ENCODE data around the gene SELENOI. TPM values are rescaled to one million over a fixed set of nuclear protein-coding genes. Genes with fewer than 3 reads are reported as not detected.

Gene SELENOI
- total and polyA plus RNA-seq, 10 of the 15 experiments (the other 5 are each of a cell fraction or from before 2014, with no cell fraction given) = 5.2 to 31.4 (median 17.4) TPM

DNA sequence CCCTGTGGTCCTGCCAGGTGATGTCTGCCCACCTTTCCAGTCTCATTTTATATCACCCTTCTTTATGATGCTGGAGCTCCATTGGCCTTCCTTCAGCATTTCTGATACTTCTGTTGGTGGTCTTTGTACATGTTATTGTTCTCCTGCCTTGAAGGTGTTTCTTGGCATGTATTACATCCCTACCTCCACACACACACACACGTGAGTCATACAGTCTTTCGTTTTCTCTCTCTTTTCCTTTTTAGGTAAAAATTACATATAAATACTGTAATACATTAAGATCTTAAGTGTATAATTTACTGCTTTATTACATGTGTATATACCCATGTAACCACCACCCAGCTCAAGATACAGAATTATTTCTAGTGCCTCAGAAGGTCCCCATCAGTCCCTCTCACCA, 10.8 kb downstream of the SELENOI start:
- no peak overlapping the region for H3K9ac ChIP-seq (ENCODE audit: control insufficient read depth, insufficient read depth, low read length)
- no TSS peak for BruUV-seq (replicated peaks)
- H3K4me1 ChIP-seq (ENCODE audit: control insufficient read depth, insufficient read depth, low read length) = no peaks in the 10 kb centered on the region
- H2AFZ ChIP-seq (ENCODE audit: control insufficient read depth, low read depth, low read length) = no peak overlapping the region
- WGBS (ENCODE audit: insufficient coverage, insufficient replicate concordance, low lambda C conversion rate, missing lambda C conversion rate) = 100% methylated on average over 2 of the region's 2 CpGs
- CTCF ChIA-PET = interaction anchor here (0.6 kb wide), 1 partner anchor 338 kb away, joined by 3 read pairs; no protein-coding TSS in a partner anchor
- in situ Hi-C loops (cut with MboI) = no loop called here
- intact Hi-C loops (cut with micrococcal nuclease; ENCODE audit: unreplicated experiment) = no loop called here
- no peak for ATAC-seq
- peaks cover 77% of the 10 kb centered on the region for H3K79me2 ChIP-seq (ENCODE audit: control insufficient read depth, insufficient read depth, low read length)
- H4K20me1 ChIP-seq (ENCODE audit: control insufficient read depth, insufficient read depth) = no peaks in the 10 kb centered on the region
- peaks cover 0 to 4% of the 10 kb centered on the region in 2 experiments; a peak in 1 of 4 replicates for H3K36me3 ChIP-seq (ENCODE audit: control insufficient read depth in 2 of 2, insufficient read depth in 2 of 2, low read length in 1 of 2)
- no peak overlapping the region for H3K4me2 ChIP-seq (ENCODE audit: control insufficient read depth, insufficient read depth)
- RAD21 ChIA-PET (ENCODE audit: unreplicated experiment) = no interaction called here
- no peak overlapping the region for H3K27ac ChIP-seq (ENCODE audit: control insufficient read depth, insufficient read depth)
- no peak for FAIRE-seq
- TF ChIP-seq, protein P1, sequence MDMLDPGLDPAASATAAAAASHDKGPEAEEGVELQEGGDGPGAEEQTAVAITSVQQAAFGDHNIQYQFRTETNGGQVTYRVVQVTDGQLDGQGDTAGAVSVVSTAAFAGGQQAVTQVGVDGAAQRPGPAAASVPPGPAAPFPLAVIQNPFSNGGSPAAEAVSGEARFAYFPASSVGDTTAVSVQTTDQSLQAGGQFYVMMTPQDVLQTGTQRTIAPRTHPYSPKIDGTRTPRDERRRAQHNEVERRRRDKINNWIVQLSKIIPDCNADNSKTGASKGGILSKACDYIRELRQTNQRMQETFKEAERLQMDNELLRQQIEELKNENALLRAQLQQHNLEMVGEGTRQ (IDR thresholded peaks at IDR 0.05; ENCODE audit: borderline replicate concordance, low read depth, low read length) = no peak
- TF ChIP-seq SREBF2 (IDR thresholded peaks at IDR 0.05; ENCODE audit: low read length) = no peak
- no peak for DNase-seq (ENCODE audit: low read depth, low spot score)
- no peak overlapping the region for H3K4me3 ChIP-seq
- SMC1A ChIA-PET (ENCODE audit: uncharacterized antibody, unreplicated experiment) = no interaction called here
- no peaks in the 10 kb centered on the region for H3K27me3 ChIP-seq (replicated peaks in 1 of 2; ENCODE audit: control insufficient read depth in 2 of 2, insufficient read depth in 2 of 2, low read length in 1 of 2)
- no peaks in the 10 kb centered on the region for H3K9me3 ChIP-seq (replicated peaks; ENCODE audit: control insufficient read depth, insufficient read depth, low read length)
- POLR2A ChIA-PET = interaction anchor here (1.5 kb wide), 1 partner anchor 11 kb away, joined by 4 read pairs; no protein-coding TSS in a partner anchor

DNA sequence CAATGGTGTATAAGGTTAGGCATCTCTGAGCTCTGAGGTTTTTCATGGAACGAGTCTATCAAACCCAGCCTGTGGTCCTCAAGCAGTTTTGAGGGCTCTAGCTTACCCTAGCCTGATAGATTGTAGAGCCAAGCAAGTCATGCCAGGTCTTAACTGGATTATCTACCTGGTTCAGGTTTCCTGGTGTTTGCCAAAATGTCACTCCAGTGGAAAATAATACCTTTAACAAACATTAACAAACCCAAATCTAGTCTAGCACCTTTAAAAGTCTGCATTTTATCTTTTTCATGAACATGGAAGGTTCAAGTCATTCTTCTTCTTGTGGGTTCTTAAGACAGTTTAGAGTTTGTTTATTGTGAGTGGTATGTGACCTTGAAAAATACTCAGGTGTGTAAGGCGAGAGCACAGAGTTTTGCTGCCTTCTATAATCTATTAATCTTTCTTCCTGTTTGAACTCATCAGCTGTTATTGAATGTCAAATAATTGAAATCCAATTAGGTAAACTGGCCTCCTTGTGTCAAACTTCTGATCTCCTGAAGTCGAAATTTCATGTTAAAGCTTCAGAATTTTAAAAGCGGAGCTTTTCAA, 14.0 kb downstream of the SELENOI start:
- SMC1A ChIA-PET (ENCODE audit: uncharacterized antibody, unreplicated experiment) = interaction anchor here (0.6 kb wide), 2 partner anchors 10 to 509 kb away, joined by 3 read pairs; no protein-coding TSS in a partner anchor
- intact Hi-C loops (cut with micrococcal nuclease; ENCODE audit: unreplicated experiment) (no loop called here), in situ Hi-C loops (cut with MboI) (no loop called here)
- Histone ChIP-seq H3K9me3 (replicated peaks; ENCODE audit: control insufficient read depth, insufficient read depth, low read length) (no peaks in the 10 kb centered on the region), H3K27ac (ENCODE audit: control insufficient read depth, insufficient read depth) (no peak overlapping the region), H3K4me3 (no peak overlapping the region), H3K4me2 (ENCODE audit: control insufficient read depth, insufficient read depth) (no peak overlapping the region), H4K20me1 (ENCODE audit: control insufficient read depth, insufficient read depth) (no peaks in the 10 kb centered on the region), H2AFZ (ENCODE audit: control insufficient read depth, low read depth, low read length) (no peak overlapping the region), H3K27me3 (replicated peaks in 1 of 2; ENCODE audit: control insufficient read depth in 2 of 2, insufficient read depth in 2 of 2, low read length in 1 of 2) (no peaks in the 10 kb centered on the region), H3K4me1 (ENCODE audit: control insufficient read depth, insufficient read depth, low read length) (no peaks in the 10 kb centered on the region), H3K9ac (ENCODE audit: control insufficient read depth, insufficient read depth, low read length) (no peak overlapping the region), H3K36me3 (ENCODE audit: control insufficient read depth in 2 of 2, insufficient read depth in 2 of 2, low read length in 1 of 2) (peaks cover 0 to 7% of the 10 kb centered on the region in 2 experiments; a peak in 1 of 4 replicates), H3K79me2 (ENCODE audit: control insufficient read depth, insufficient read depth, low read length) (peaks cover 57% of the 10 kb centered on the region)
- ATAC-seq = no peak
- FAIRE-seq = no peak
- POLR2A ChIA-PET = no interaction called here
- CTCF ChIA-PET = interaction anchor here (1.0 kb wide), 1 partner anchor 14 kb away, joined by 5 read pairs; the partner anchor contains the start of gene SELENOI
- DNase-seq (ENCODE audit: low read depth, low spot score) = no peak
- 95% methylated on average over 4 of the region's 4 CpGs for WGBS (ENCODE audit: insufficient coverage, insufficient replicate concordance, low lambda C conversion rate, missing lambda C conversion rate)
- RAD21 ChIA-PET (ENCODE audit: unreplicated experiment) = no interaction called here
- TF ChIP-seq ZNF384 (IDR thresholded peaks at IDR 0.05; ENCODE audit: borderline replicate concordance, low read depth, low read length) (no peak), NRF1 (conservative IDR thresholded peaks at IDR 0.05; ENCODE audit: low read depth, low read length) (no peak)
- no TSS peak for BruUV-seq (replicated peaks)
